CD4-positive, alpha-beta T cell treated with Interleukin-17A for 4 hours (primary cell): ENCODE measurements around the gene IPP.
"Not testable (repeated sequence)": the region's sequence is repeated elsewhere in the genome, so short reads cannot be mapped to it uniquely, and the experiment has no call there.

Experiments
- DNase-seq: peaks from one replicate; pipeline ENCODE4 v3.0.0-alpha.2; 2020; ENCODE audit warnings: mixed read lengths

The IPP gene

DNA sequence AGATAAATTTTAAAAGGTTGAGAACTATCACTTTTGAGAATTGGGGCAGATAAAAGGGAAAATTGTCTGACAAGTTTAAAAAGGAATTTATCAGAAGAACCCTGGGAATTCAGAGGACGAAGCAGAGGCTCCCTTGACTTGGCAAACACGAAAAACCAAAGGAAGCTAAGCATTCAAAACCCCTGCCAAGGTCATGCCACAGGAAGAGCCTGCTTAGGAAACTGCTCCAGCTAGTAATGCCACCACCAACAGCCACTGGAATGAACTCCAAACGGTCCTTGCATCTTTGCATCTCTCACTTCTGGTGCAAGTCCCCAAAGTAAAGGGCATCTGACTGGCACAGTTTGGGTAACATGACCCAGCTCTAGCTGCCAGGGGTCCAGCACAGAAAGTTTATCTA, 71.3 kb downstream of the IPP start:
- no peak for DNase-seq

DNA sequence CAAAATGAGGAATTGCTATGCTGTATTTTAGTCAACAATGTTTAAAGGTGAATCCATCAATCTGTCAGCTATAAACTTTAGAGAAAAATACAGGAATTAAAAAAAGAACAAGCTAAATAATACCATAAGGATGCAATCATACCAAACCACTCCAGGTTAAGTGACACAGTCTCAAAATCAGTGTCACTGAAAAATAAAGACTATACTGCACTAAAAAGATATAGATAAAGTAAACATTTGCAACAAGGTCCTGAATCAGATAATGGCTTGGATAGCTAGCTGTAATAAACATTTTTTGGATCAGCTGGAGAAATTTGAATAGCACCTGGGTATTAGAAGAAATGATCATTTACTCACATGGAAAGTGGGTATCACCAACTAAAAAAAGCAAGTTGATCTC, 72.0 kb downstream of the IPP start:
- no peak for DNase-seq

DNA sequence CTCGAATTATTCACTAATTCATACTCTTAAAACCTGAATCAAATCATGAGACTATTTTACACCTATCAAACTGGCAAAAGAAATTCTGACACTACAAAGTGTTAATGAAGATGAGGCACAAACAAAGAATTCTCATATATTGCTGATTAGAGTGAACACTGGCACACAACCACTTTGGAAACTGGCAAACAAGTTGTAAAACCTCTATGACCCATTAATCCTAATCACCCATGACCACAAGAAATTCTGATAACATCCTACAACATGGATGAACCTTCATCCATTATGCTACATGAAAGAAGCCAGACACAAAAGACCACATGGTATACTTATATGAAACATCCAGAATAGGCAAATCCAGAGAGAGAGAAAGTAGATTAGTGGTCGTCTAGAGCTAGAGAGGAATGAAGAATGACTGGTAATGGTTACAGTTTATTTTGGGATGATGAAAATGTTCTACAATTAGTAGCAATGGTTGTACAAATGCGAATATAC, 72.7 kb downstream of the IPP start:
- no peak for DNase-seq

DNA sequence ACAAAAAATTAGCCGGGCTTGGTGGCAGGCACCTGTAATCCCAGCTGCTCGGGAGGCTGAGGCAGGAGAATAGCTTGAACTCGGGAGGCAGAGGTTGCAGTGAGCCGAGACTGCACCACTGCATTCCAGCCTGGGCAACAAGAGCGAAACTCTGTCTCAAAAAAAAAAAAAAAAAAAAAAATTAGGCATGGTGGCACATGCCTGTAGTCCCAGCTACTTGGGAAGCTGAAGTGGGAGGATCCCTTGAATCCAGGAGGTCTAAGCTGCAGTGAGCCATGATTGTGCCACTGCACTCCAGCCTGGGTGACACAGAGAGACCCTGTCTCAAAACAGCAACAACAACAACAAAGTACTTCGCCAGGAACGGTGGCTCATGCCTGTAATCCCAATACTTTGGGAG, 73.9 kb downstream of the IPP start:
- not testable (repeated sequence) for DNase-seq

DNA sequence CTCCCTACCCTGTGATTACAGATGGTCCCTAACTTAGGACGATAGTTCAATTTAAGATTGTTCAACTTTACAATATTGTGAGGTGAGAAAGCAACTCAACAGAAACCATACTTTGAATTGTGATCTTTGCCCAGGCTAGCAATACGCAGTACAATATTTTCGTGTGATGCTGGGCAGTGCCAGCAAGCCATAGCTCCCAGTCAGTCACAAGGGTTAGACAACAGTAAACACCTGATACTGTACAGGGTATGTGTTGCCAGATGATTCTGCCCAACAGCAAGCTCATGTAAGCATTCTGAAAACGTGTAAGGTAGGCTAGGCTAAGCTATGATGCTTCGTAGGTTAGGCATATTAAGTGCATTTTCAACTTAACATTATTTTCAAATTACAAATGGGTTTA, 76.0 kb downstream of the IPP start:
- DNase-seq, result no peak

DNA sequence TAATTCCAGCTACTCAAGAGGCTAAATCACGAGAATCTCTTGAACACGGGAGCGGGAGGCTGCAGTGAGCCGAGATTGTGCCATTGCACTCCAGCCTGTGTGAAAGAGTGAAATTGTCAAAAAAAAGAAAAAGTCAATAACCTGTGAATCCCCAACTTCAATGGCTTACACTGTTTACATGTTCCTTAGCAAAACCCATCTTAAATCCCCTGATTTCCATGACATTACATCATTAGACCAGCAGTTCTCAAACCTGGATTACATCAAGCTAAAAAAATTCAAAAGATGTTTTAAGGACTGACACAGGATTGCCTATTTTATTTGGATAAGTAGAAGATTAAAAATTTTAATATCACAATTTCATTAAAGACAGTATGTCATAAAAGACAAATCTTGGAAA, 76.5 kb downstream of the IPP start:
- DNase-seq, result no peak

DNA sequence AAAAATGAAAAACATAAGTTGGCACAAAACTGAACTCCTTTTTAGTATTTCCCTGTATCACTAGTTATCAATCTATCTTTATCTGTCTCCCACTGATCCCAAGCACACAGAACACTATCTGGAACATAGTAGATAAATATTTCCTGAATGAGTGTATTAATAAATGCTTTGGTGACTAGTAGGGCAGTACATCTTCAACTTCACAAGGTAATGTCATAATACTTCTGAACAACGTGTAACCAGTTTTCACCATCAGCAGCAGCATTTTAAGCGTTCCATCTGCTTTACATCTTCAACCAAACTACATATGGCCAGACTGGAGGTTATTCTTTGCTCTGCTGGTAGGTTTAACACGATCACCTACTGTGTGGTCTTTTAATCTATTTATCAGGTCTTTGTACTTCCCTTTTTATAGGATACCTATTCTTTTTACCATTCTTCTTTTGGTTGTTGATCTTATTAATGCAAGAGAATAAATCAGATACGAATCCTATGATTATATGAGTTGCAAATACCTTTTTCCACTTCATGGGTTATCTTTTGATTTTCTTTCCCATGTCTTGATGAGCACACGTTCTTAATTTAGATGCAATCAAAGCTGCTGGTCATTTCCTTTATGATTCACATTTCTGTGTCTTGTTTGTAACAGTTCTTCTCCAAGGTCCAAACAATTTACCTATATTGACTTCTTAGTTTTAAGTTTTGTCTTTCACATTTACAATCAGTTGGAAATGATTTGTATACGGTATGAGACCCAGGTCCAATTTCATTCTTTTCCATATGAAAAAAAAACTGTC, 80.4 kb downstream of the IPP start:
- DNase-seq, result no peak

DNA sequence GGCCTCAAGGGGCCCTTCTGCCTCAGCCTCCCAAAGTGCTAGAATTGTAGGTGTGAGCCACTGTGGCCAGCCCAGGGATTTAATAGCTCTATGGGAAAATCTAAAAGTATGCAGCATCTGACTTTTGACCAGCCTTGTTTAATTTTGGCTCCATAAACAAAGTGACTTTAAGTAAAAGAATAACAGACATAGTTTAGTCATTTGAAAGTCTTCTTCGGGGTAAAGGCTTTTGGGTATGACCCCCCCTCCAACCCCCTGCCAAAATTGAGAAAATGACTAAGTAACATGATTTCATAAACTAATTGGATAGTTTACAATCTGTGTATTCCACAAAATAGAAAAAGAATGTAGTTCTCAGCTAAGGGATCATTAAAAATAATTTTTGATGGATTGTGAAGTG, 81.1 kb downstream of the IPP start:
- no peak for DNase-seq

DNA sequence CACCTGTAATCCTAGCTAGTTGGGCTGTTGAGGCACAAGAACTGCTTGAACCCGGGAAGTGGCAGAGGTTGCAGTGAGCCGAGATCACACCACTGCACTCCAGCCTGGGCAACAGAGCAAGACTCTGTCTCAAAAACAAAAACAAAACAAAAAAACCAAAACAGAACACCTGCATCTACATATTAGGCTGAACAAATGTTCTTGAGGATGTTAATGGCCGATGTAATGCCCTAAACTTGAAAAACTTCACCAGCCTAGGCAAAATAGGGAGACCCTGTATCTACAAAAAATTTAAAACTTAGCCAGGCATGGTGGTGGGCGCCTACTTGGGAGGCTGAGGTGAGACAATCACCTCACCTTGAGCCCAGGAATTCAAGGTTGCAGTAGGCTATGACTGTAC, 81.9 kb downstream of the IPP start:
- DNase-seq, result no peak

DNA sequence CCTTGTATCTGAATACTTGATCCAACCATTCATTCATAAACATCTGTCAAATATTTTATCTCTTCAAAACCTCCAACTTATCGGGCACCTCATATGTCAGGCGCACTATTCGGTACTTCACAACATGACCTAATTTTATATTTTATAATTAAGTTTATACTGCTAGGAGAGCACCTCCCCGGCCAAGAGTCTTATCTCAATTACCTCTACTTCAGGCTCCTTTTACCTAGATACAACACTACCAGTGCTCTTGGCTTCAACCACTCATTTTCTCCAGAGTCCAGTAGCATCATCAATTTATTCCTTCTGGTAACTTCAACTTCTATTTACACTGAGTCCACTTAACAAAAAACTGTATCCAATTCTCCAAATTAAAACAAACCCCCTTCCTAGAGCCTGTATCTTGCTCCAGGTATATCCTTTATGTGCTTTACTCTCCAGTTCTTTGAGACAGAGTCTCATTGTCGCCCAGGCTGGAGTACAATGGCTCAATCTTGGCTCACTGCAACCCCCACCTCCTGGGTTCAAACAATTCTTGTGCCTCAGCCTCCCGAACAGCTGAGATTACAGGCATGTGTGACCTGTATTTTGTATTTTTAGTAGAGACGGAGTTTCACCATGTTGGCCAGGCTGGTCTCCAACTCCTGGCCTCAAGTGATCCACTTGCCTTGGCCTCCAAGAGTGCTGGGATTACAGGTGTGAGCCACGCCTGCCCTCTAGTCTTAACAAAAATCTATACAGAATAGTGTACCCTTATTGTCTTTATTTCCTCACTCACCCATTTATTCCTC, 82.9 kb downstream of the IPP start:
- no peak for DNase-seq

DNA sequence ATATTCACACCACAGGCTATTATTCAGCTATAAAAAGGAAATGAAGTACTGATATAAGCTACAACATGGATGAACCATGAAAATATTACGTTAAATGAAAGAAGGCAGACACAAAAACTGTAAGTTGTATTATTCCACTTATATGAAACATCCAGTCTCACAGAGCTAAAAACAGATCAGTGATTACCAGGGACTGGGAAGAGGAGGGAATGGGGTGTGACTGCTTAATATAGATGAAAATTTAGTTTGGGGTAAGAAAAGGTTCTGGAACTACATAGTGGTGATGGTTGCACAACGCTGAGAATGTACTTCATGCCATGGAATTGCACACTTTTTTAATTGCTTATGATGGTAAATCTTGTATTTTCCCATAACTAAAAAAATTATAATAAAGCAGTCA, 83.6 kb downstream of the IPP start:
- no peak for DNase-seq

DNA sequence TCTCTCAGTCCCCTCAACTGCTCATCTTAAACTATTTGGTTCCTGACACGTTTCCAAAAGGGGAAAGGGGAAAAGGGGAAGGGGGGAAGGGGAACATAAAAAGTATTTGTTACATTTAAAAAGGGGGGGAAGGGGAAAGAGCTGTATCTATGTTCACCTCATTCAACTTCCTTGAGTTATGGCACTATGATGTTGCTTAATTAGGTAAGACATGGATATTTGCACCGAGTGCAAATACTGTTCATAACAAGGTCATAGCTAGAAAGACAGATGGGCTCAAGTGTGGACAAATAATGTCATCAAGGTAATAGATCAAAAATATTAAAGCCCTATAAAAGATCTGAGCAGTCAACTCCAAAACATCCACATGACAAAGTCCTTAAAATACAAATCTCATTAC, 90.1 kb downstream of the IPP start:
- DNase-seq, result no peak

DNA sequence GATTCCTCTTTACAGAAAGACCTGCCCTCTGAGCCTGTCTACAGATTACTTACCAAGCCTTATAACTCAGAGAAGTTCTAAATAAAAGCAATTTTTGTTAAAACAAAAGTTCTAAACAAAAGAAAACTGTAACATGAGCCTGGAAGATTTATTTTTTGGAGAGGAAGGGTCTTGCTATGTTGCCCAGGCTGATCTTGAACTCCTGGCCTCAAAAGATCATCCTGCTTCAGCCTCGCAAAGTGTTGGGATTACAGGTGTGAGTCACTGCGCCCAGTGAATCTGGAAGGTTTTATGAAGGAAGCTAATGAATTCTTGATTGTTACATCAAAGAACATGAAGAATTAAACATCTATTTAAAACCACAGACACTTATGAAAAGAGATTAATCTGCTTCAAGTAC, 91.2 kb downstream of the IPP start:
- no peak for DNase-seq

DNA sequence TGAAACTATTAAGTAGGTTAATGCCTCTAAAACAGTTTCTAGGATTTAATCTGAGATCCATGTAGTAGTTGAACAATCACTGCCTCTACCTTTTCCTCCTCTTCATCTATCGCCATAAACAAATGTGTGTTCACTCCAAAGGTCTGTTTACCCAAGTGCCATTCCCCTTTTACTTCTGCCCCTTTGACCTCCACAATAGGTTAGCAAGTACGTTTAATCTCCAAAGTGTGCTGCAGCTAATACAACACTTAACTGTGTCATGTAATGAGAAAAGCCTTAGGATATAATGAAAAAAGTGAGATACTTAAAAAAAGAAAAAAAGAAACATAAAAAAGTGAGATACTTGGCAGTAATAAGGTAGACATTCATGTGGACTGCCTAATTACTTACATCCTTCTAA, 92.3 kb downstream of the IPP start:
- DNase-seq, result no peak

DNA sequence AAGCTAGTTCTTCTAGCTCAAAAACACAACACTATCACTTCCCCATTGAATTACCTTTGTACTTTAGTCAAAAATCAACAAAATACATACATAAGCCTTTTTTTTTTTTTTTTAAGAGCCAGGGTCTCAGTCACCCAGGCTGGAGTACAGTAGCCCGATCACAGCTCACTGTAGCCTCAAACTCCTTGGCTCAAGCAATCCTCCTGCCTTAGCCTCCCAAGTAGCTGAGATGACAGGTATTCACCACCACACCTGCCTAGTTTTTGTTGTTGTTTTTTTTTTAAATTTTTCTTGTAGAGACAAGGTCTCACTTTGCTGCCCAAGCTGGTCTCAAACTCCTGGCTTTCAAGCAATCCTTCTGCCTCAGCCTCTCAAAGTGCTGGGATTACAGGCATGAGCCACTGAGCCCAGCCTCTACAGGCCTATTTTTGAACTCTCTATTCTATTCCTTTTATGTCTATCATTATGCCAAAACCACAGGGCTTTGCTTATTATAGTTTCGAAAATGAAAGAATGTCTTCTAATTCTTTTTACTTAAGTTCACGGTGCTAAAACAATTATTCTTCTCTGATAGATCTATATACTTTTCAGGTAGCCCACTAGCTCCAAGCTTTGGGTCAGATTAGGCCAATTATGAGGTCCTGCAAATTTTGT, 93.8 kb downstream of the IPP start:
- DNase-seq, result no peak

DNA sequence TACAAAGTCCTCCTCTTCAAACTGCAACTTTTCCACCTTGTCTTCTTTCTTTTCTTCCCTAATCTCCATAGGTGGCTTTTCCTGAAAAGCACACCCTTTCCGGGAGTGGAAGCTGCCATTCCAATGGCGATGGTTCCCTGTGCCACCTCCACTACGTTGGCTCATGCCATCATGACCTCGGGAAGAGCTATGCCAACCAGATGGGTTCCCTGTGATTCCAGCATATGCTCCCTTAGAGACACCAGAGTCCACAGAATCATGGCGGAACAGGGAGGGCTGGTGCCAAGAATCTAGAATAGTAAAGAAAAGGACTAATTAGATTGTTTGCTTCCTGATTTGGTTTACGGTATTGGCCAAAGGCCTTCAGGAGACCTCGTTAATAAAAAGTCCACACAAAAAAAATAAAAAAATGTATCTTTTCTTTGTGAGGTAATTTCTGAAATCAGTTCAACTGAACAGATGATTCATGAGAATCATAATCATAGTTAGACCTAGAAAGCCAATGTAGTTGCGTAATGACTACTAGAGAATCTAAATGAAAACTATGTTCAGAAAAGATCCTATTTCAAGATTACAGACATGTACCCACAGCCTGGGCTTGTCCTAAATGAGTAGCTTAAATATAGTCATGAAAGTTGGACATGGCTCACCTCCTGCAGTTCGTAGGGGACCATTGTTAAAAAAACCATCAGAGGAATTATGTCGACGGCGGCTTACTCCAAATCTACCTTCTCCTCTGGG, 95.7 kb downstream of the IPP start:
- no peak for DNase-seq
